ENCODE measurements around the gene SIPA1L3.

SIPA1L3 gene

GRCh38 chr19:38234615-38235014 lies 327.6 kb downstream of the SIPA1L3 start:
- no peak for DNase-seq (ENCODE audit: low read depth in 2 of 2)

GRCh38 chr19:38239816-38240215 lies 332.8 kb downstream of the SIPA1L3 start:
- no peak for DNase-seq (ENCODE audit: low read depth in 2 of 2)

- DNase-seq (ENCODE audit: low read depth in 2 of 2) = no peak
Observed at GRCh38 chr19:38243279-38243673, 336.3 kb downstream of the SIPA1L3 start.

- DNase-seq (ENCODE audit: low read depth in 2 of 2) = no peak
Observed at GRCh38 chr19:38245826-38246498, 339.0 kb downstream of the SIPA1L3 start.

- DNase-seq (ENCODE audit: low read depth in 2 of 2) = no peak
Observed at GRCh38 chr19:38247126-38247525, 340.1 kb downstream of the SIPA1L3 start.

GRCh38 chr19:38247734-38248268 lies 340.8 kb downstream of the SIPA1L3 start:
- no peak for DNase-seq (ENCODE audit: low read depth in 2 of 2)

GRCh38 chr19:38248421-38248820 lies 341.4 kb downstream of the SIPA1L3 start:
- no peak for DNase-seq (ENCODE audit: low read depth in 2 of 2)

- DNase-seq (ENCODE audit: low read depth in 2 of 2) = no peak
Observed at GRCh38 chr19:38250428-38250820, 343.4 kb downstream of the SIPA1L3 start.

- no peak for DNase-seq (ENCODE audit: low read depth in 2 of 2)
Observed at GRCh38 chr19:38250821-38251563, 344.0 kb downstream of the SIPA1L3 start.

GRCh38 chr19:38251564-38252051 lies 344.6 kb downstream of the SIPA1L3 start:
- no peak for DNase-seq (ENCODE audit: low read depth in 2 of 2)

- DNase-seq (ENCODE audit: low read depth in 2 of 2) = no peak
Observed at GRCh38 chr19:38252385-38252784, 345.4 kb downstream of the SIPA1L3 start.

- no peak for DNase-seq (ENCODE audit: low read depth in 2 of 2)
Observed at GRCh38 chr19:38252941-38253691, 346.1 kb downstream of the SIPA1L3 start.

- DNase-seq (ENCODE audit: low read depth in 2 of 2) = no peak
Observed at GRCh38 chr19:38253788-38254187, 346.8 kb downstream of the SIPA1L3 start.

- DNase-seq (ENCODE audit: low read depth in 2 of 2) = no peak
Observed at GRCh38 chr19:38255383-38256014, 348.5 kb downstream of the SIPA1L3 start.
